ENCODE results near the gene TENM4. TPM values are rescaled to one million over a fixed set of nuclear protein-coding genes. Genes with fewer than 3 reads are reported as not detected.

TENM4 gene
- total and polyA plus RNA-seq, 11 donors, result 0.08 to 6.4 (median 1.0) TPM

- no peak for ATAC-seq
These were observed 588.8 kb downstream of the TENM4 start for GRCh38 chr11:78851878-78852586.

GRCh38 chr11:78850078-78850477 is 590.8 kb downstream of the TENM4 start:
- WGBS, 4 donors, result 91 to 94% (median 93%) methylated on average over 3 of the region's 3 CpGs
- no peaks in the 10 kb centered on the region for H3K9me3 ChIP-seq
- ATAC-seq, result no peak
- peaks cover 0 to 3% (median 0%) of the 10 kb centered on the region in 9 donors for H3K27me3 ChIP-seq
- intact Hi-C loops (cut with DNase I), result no loop called here
- H3K36me3 ChIP-seq, result no peaks in the 10 kb centered on the region
- TF ChIP-seq CTCF (IDR thresholded peaks at IDR 0.05), result no peak
- TF ChIP-seq POLR2A (IDR thresholded peaks at IDR 0.05), result no peak
- no peak for DNase-seq
- H3K27ac ChIP-seq, result no peak overlapping the region
- peaks cover 0 to 9% (median 0%) of the 10 kb centered on the region in 12 donors for H3K4me1 ChIP-seq
- H3K4me3 ChIP-seq, result no peak overlapping the region

More at GRCh38 chr11:78851878-78852586, 588.8 kb downstream of the TENM4 start:
- DNase-seq, result peak in 1 of 5 donors; percentile 33
- TF ChIP-seq POLR2A (IDR thresholded peaks at IDR 0.05) (no peak), CTCF (IDR thresholded peaks at IDR 0.05) (no peak)
- Histone ChIP-seq H3K36me3 (no peaks in the 10 kb centered on the region), H3K27ac (peak overlapping the region in 1 of 12 donors; percentile 69), H3K9me3 (no peaks in the 10 kb centered on the region), H3K4me1 (peaks cover 0 to 9% (median 0%) of the 10 kb centered on the region in 12 donors), H3K27me3 (peaks cover 0 to 3% (median 0%) of the 10 kb centered on the region in 9 donors), H3K4me3 (no peak overlapping the region)
- intact Hi-C loops (cut with DNase I), result no loop called here
- WGBS, 4 donors, result 57 to 70% (median 67%) methylated on average over 4 to 7 of the region's 7 CpGs

- intact Hi-C loops (cut with DNase I), result no loop called here
- H3K27ac ChIP-seq, result peak overlapping the region in 1 of 12 donors; percentile 35
- peaks cover 0 to 4% (median 0%) of the 10 kb centered on the region in 9 donors for H3K27me3 ChIP-seq
- DNase-seq (no peak), ATAC-seq (no peak)
- no peaks in the 10 kb centered on the region for H3K9me3 ChIP-seq
- H3K36me3 ChIP-seq, result no peaks in the 10 kb centered on the region
- no peak overlapping the region for H3K4me3 ChIP-seq
- 83 to 89% (median 88%) methylated on average over 5 of the region's 5 CpGs for WGBS, 4 donors
- peaks cover 0 to 6% (median 0%) of the 10 kb centered on the region in 12 donors for H3K4me1 ChIP-seq
- TF ChIP-seq CTCF (IDR thresholded peaks at IDR 0.05) (no peak), POLR2A (IDR thresholded peaks at IDR 0.05) (no peak)
These were observed 594.6 kb downstream of the TENM4 start for GRCh38 chr11:78846269-78846668.

- 75 to 88% (median 83%) methylated on average over 6 of the region's 6 CpGs for WGBS, 4 donors
- DNase-seq (no peak), ATAC-seq (no peak)
- H3K4me3 ChIP-seq, result no peak overlapping the region
- peaks cover 0 to 14% (median 0%) of the 10 kb centered on the region in 12 donors for H3K4me1 ChIP-seq
- TF ChIP-seq CTCF (IDR thresholded peaks at IDR 0.05) (no peak), POLR2A (IDR thresholded peaks at IDR 0.05) (no peak)
- no peaks in the 10 kb centered on the region for H3K9me3 ChIP-seq
- intact Hi-C loops (cut with DNase I), result no loop called here
- no peak overlapping the region for H3K27ac ChIP-seq
- H3K36me3 ChIP-seq, result no peaks in the 10 kb centered on the region
- peaks cover 0 to 8% (median 0%) of the 10 kb centered on the region in 9 donors for H3K27me3 ChIP-seq
These were observed 595.3 kb downstream of the TENM4 start for GRCh38 chr11:78845496-78845895.

All from heart left ventricle (tissue), 16 donors.